Brain microvascular endothelial cell (primary cell): ENCODE measurements around the gene MYH15.

ENCODE experiments used
- DNase-seq: peaks from one replicate; pipeline ENCODE4 v3.0.0-alpha.2; 2020
- H3K27ac ChIP-seq: fragments of 250-450 bp; sonication (Bioruptor Pico); 2 replicates; pipeline ENCODE4 v1.5.1; 2020; ENCODE audit warnings: mild to moderate bottlenecking, moderate library complexity
- H3K27me3 ChIP-seq: fragments of 250-450 bp; sonication (Bioruptor Pico); replicated peaks from 2 replicates; pipeline ENCODE4 v1.5.1; 2020; ENCODE audit warnings: mild to moderate bottlenecking
- H3K36me3 ChIP-seq: fragments of 250-450 bp; sonication (Bioruptor Pico); replicated peaks from 2 replicates; pipeline ENCODE4 v1.5.1; 2020; ENCODE audit warnings: mild to moderate bottlenecking
- H3K4me3 ChIP-seq: 2 replicates; pipeline ENCODE4 v1.5.1; 2011; ENCODE audit warnings: low read depth, mild to moderate bottlenecking, control low read depth, low read length, moderate library complexity
- CTCF ChIP-seq: IDR thresholded peaks from 2 replicates; pipeline ENCODE4 v1.5.1; 2011; ENCODE audit warnings: low read depth, mild to moderate bottlenecking, moderate library complexity, low read length, control low read depth, inconsistent platforms; ENCODE audit errors: missing control alignments
- in situ Hi-C: cut with HindIII; loops from 2 replicates; pipeline ENCODE4 v1.10.0; 2017; ENCODE audit warnings: low sequenced_read_pairs, low pct_ligation_motif_present

Gene MYH15

GRCh38 chr3:108548886-108549285, 38.5 kb upstream of the MYH15 start:
- DNase-seq, result no peak
- TF ChIP-seq CTCF, result no peak
- Histone ChIP-seq H3K4me3 (no peak overlapping the region), H3K36me3 (no peaks in the 10 kb centered on the region), H3K27ac (no peak overlapping the region), H3K27me3 (no peaks in the 10 kb centered on the region)
- in situ Hi-C loops, result no loop called here

- in situ Hi-C loops, result no loop called here
- no peak for DNase-seq
- no peaks in the 10 kb centered on the region for H3K36me3 ChIP-seq
- no peak overlapping the region for H3K4me3 ChIP-seq
- no peaks in the 10 kb centered on the region for H3K27me3 ChIP-seq
- no peak for TF ChIP-seq CTCF
- no peak overlapping the region for H3K27ac ChIP-seq
Observed at GRCh38 chr3:108548304-108548703, 37.9 kb upstream of the MYH15 start.

GRCh38 chr3:108546692-108547091, 36.3 kb upstream of the MYH15 start:
- no peak for TF ChIP-seq CTCF
- Histone ChIP-seq H3K36me3 (no peaks in the 10 kb centered on the region), H3K4me3 (no peak overlapping the region), H3K27ac (no peak overlapping the region), H3K27me3 (no peaks in the 10 kb centered on the region)
- DNase-seq, result no peak
- in situ Hi-C loops, result no loop called here

DNA sequence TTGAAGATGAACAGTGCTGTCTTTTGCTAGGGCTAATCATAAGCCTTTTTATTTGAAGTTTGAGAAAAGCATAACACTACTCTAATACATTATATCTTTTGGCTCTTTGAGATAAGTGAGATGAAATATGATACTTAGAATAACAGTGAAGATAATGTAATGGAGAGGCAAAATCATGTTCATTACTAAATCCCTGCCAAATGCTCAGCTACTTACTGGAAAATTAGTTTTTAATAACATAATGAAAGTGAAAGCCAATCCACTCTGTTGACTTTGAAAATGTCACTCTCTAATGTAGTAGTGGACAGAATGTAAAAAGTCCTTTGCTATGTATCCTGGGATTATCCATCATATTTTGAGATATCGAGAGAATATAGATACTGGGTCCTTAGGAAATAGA, 35.9 kb upstream of the MYH15 start:
- Histone ChIP-seq H3K27ac (no peak overlapping the region), H3K36me3 (no peaks in the 10 kb centered on the region), H3K27me3 (no peaks in the 10 kb centered on the region), H3K4me3 (no peak overlapping the region)
- no peak for TF ChIP-seq CTCF
- DNase-seq, result no peak
- in situ Hi-C loops, result no loop called here

DNA sequence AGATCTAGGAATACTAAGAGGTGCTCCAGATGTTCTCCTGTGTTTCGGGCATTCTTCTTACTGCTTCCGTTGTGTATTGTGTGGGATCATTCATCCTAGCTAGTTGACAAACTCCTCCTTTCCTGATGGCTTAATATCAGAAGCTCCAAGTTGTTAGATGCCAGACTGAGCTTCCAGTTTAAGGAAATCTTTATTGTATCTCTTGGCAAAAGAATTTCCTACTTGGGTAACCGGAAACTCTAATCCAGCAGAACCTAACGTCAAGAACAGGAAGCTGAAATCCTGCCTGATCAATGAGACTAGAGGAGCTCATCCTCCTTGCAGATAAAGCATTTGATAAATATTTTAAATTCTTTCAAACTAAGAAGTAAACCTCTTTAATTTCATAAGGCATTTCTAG, 27.7 kb upstream of the MYH15 start:
- H3K4me3 ChIP-seq, result no peak overlapping the region
- DNase-seq, result no peak
- in situ Hi-C loops, result no loop called here

More for the DNA sequence above, 27.7 kb upstream of the MYH15 start:
- H3K27me3 ChIP-seq, result no peaks in the 10 kb centered on the region
- no peaks in the 10 kb centered on the region for H3K36me3 ChIP-seq
- no peak for TF ChIP-seq CTCF
- H3K27ac ChIP-seq, result no peak overlapping the region
